ENCODE data around the gene FILIP1L. TPM values are rescaled to one million over a fixed set of nuclear protein-coding genes. Genes with fewer than 3 reads are reported as not detected.

FILIP1L gene
- total RNA-seq, 1 experiment from 2014 or later = not detected

GRCh38 chr3:99954914-99955644 is 159.2 kb downstream of the FILIP1L start:
- DNase-seq (ENCODE audit: low read depth) = no peak

DNA sequence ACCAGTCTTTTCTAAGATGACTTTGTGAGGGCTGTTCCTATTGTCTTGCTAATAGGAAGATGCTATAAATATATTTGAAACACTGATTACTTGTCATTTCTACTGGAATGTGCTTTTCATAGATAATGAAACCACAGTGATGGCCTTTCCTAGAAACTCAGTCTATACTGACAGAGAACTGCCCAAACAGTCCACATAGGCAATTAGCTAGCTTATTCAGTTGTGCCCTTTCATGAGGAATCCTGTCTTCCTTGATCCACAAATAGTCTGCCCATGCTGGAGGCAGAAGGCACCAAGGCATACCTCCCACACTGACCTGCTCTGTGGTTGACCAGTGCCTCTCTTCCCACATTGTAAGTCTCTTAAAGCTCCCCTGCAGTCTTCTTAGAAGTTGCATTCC is 160.7 kb downstream of the FILIP1L start:
- no peak for DNase-seq (ENCODE audit: low read depth)

GRCh38 chr3:99952306-99952705 is 162.0 kb downstream of the FILIP1L start:
- DNase-seq (ENCODE audit: low read depth) = peak; percentile 88

GRCh38 chr3:99951701-99952100 is 162.6 kb downstream of the FILIP1L start:
- DNase-seq (ENCODE audit: low read depth) = no peak

DNA sequence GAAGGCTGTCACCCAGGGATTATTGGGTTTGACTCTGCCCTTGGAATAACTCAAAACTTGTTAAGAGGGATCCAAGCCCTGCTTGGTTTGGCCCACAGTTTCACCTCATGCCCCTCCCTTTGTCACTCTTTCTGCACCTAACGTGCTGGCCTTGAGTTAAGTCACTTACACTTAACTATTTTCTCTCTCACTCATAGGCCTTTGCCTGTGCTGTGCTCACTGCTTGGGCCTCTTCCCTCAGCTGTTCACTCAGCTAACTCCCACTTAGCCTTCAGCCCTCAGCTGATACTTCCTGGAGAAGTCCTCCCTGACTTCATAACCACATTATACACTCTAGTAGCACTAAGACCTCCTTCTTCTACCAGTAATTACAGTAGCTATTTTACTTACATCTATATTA is 163.4 kb downstream of the FILIP1L start:
- no peak for DNase-seq (ENCODE audit: low read depth)

DNA sequence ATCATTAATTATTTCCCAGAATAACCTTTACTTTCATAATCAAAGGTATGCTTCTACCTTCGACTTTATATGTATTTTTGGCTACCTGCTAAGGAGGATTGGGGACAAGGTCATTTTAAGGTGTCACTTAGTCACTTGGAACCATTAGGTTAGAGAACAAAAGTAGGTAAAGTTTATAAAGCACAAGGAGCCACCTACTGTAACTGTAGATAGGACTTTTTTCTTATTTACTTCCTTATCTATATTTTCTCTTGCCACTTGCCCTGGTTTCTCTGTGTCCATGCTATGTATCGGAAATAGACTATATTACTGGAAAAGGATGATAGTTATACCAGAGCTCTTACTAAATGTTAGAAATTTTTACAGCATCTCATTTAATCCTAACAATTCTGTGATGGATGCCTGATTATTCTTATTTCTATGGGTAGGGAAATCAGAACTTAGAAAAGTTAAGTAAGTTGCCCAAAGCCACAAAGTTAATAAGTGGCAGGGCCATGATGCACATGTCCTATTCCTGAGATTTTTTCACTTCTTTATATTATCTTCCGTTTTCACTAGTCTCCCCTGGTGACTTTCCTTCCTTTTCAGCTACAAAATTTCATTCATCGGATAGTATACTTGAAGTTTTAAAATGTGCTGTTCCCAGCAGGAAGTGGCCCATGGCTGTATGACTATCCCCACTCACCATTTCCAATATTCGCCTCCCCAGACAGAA is 164.2 kb downstream of the FILIP1L start:
- DNase-seq (ENCODE audit: low read depth) = no peak

DNA sequence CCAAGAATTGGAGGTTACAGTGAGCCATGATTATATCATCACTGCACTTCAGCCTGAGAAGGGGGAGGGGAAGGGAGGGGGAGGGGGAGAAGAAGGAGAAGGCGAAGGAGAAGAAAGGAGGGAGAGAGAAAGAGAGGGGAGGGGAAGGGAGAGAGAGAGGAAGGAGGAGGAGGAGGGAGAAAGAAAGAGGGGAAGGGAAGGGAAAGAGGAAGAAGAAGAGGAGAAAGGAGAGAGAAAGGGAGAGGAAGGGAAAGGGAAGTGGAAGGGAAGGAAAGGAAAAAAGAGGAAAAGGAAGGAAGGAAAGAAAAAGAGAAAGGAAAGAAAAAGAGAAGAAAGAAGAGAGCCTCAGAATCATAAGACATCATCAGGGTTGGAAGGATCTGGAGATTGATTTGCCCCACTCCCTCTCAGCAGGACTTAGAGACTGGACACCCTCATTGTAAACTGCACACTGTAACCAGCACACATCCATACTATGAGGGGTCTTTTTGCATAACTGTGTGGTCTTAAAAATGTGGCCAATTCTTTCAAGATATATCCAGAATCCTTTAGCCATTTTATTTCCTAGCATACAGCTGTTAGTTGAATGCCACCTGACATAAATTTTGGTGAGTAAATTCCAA is 165.7 kb downstream of the FILIP1L start:
- DNase-seq (ENCODE audit: low read depth) = no peak

DNA sequence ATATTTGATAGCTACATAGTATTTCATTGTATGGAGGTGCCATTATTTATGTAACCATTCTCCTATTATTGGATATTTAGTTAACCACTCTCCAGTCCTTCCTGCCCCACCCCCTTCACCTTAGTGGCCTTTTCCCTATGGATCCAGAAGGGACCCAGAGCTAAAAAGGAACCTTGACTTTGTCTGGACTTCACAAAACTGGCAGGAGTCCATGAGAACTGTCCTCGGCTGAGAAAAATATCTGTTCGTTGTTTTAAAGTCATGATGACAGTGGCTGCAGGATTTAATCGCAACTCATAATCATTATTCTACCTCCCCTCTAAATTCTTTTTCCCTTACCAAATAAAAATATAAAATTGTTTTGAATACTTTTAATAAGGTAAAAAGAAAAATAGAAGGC is 166.9 kb downstream of the FILIP1L start:
- no peak for DNase-seq (ENCODE audit: low read depth)

- no peak for DNase-seq (ENCODE audit: low read depth)
These were observed 168.8 kb downstream of the FILIP1L start for GRCh38 chr3:99945328-99945995.

- DNase-seq (ENCODE audit: low read depth) = no peak
These were observed 170.2 kb downstream of the FILIP1L start for GRCh38 chr3:99943931-99944761.

DNA sequence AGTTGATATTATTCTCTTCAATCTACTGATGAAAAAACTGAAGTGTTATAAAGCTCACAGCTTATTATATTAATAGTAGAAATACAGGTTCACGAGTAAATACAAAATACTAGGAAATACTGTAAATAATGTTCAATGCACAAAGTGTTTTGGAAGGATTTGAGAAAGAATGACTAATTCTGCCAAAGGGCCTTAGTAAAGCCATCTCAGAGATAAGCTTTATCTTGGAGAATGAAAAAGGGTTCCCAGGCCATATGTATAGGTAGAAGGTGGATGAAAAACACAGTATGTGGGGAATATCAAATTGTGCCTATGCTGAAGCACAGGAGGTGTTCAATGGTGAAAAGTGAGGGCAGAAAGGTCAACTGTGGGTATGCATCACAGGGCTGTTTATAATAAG is 173.1 kb downstream of the FILIP1L start:
- no peak for DNase-seq (ENCODE audit: low read depth)

DNA sequence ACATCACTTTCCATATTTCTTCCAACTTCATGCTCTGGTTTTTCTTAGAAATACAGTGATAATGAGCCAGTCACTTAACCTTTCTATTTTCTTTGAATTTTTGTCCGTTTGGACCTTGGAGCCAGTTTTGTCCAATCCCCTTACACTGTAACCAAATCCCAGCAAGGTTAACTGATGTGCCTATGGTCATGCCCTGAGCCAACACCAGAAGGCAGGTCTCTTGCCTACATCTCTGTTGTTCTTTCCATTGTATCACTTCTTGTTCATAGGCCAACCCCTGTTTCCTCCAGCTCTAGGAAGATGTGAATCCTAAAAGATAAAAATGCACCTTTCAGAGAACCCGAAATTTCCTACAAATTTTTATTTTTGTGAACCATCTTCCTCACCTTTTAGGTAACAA is 174.0 kb downstream of the FILIP1L start:
- DNase-seq (ENCODE audit: low read depth) = no peak

- DNase-seq (ENCODE audit: low read depth) = no peak
These were observed 174.4 kb downstream of the FILIP1L start for GRCh38 chr3:99939876-99940275.

- no peak for DNase-seq (ENCODE audit: low read depth)
These were observed 175.9 kb downstream of the FILIP1L start for GRCh38 chr3:99938270-99938911.

DNA sequence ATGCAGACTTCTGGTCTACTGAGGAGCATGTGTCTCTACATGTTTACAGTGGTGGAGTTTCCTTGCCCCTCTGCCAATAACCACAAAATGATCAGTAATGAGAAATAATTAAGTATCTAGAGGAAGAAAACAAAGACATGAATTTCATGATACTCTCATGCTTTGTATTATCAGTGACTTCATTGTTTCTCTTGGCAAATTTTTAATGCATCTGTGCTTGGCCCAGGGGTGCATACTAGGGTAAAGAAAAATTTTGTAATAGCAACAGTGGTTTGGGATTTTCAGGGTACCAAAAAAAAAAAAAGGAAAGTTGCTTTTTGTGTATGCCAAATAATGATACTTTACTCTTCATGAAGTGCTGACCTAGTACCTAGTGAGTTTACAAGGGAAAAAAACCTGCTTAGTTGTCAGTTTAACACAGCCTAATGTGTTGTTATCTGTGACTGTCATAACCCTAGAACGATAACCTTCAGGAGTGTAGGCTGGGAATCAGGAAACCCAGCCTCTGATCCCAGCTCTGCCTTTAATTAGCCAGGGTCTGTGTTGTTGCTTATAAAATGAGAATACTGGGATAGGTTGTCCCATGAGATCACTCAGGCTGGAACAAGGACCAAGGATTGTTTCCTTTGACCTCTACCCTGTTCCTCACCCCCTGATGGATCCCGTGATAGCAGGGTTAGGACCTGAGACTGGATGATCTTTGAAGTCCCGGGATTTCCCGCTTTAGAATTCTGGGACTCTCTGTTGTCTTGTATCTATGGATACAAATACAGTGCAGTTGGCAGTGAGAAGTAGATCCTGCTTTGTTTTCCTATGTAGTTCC is 179.1 kb downstream of the FILIP1L start:
- no peak for DNase-seq (ENCODE audit: low read depth)

DNA sequence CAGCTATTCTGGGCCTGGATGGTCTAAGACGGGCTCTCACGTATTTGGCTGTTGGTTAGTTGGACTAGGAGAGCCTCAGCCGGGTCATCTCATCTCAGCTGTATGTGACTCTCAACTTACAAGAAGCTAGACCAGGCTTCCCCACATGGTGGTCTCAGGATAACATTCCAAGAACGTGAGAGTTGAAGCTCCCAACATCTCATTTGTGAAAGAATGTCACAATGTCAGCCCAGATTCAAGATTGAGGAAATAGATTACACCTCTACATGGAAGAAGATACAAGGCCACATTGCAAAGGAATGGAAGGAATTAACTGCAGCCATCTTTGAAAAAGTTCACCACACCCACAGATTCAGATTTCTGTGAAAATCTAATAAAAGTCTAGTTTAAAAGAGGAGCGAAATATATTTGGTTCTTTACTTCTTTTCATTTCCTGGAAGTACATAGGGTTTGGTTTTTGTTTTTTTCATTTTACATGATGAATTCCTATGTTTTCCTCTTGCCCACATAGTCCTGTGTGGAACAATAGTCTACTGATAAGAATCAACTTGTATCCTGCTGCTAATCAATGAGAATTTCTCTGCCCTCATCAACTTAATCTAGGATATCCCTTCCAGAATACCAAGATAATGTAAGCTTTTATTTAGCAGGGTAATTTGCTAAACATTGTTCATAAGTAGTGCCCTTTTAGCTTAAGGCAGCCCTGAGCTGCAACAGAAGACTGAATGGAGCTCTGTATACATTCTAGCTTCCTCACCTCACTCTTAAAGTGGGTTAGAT is 180.1 kb downstream of the FILIP1L start:
- no peak for DNase-seq (ENCODE audit: low read depth)

- DNase-seq (ENCODE audit: low read depth) = no peak
These were observed 183.2 kb downstream of the FILIP1L start for GRCh38 chr3:99931059-99931458.

- DNase-seq (ENCODE audit: low read depth) = peak; percentile 24
These were observed 184.6 kb downstream of the FILIP1L start for GRCh38 chr3:99929745-99930139.

Data from HT1080 (cell line).